ENCODE measurements around the gene USP4.
A peak's percentile ranks its signal among the peaks of the same experiment; 100 is the strongest.

USP4 gene

GRCh38 chr3:49294343-49294742 is 45.5 kb downstream of the USP4 start:
- no peak for DNase-seq

GRCh38 chr3:49283997-49284396 is 55.9 kb downstream of the USP4 start:
- no peak for DNase-seq

GRCh38 chr3:49279376-49279775 is 60.5 kb downstream of the USP4 start:
- peak; percentile 13 for DNase-seq

- no peak for DNase-seq
Measured at GRCh38 chr3:49278548-49278947, 61.3 kb downstream of the USP4 start.

- DNase-seq, result no peak
Measured at GRCh38 chr3:49277383-49277775, 62.5 kb downstream of the USP4 start.

GRCh38 chr3:49276475-49277382 is 63.1 kb downstream of the USP4 start, which contains the start of gene C3orf62:
Gene C3orf62, minus strand, starts transcription at chr3:49277232. Its CDS starts 360 bp downstream, at chr3:49276872.
- peak; percentile 87 for DNase-seq

- no peak for DNase-seq
Measured at GRCh38 chr3:49273825-49274532, 65.9 kb downstream of the USP4 start.

GRCh38 chr3:49271047-49271446 is 68.8 kb downstream of the USP4 start:
- no peak for DNase-seq

- no peak for DNase-seq
Measured at GRCh38 chr3:49270156-49270500, 69.7 kb downstream of the USP4 start.

GRCh38 chr3:49269443-49270155 is 70.3 kb downstream of the USP4 start:
- DNase-seq, result no peak

- no peak for DNase-seq
Measured at GRCh38 chr3:49266410-49267095, 73.3 kb downstream of the USP4 start.

- no peak for DNase-seq
Measured at GRCh38 chr3:49265661-49266386, 74.0 kb downstream of the USP4 start.

GRCh38 chr3:49263159-49263889 is 76.5 kb downstream of the USP4 start:
- no peak for DNase-seq

GRCh38 chr3:49260806-49261324 is 79.0 kb downstream of the USP4 start:
- no peak for DNase-seq

- no peak for DNase-seq
Measured at GRCh38 chr3:49257187-49257586, 82.7 kb downstream of the USP4 start.

- no peak for DNase-seq
Measured at GRCh38 chr3:49255718-49256511, 83.9 kb downstream of the USP4 start.

- peak; percentile 23 for DNase-seq
Measured at GRCh38 chr3:49255112-49255511, 84.7 kb downstream of the USP4 start.

GRCh38 chr3:49253512-49253911 is 86.3 kb downstream of the USP4 start:
- no peak for DNase-seq

GRCh38 chr3:49248840-49249227 is 91.0 kb downstream of the USP4 start:
- no peak for DNase-seq

GRCh38 chr3:49244581-49245205 is 95.2 kb downstream of the USP4 start:
- DNase-seq, result no peak
